ENCODE measurements around the gene RRAD. TPM values are rescaled to one million over a fixed set of nuclear protein-coding genes. Genes with fewer than 3 reads are reported as not detected.

The RRAD gene
- total and polyA plus RNA-seq, 4 donors: 0.14 to 0.61 (median 0.54) TPM

DNA sequence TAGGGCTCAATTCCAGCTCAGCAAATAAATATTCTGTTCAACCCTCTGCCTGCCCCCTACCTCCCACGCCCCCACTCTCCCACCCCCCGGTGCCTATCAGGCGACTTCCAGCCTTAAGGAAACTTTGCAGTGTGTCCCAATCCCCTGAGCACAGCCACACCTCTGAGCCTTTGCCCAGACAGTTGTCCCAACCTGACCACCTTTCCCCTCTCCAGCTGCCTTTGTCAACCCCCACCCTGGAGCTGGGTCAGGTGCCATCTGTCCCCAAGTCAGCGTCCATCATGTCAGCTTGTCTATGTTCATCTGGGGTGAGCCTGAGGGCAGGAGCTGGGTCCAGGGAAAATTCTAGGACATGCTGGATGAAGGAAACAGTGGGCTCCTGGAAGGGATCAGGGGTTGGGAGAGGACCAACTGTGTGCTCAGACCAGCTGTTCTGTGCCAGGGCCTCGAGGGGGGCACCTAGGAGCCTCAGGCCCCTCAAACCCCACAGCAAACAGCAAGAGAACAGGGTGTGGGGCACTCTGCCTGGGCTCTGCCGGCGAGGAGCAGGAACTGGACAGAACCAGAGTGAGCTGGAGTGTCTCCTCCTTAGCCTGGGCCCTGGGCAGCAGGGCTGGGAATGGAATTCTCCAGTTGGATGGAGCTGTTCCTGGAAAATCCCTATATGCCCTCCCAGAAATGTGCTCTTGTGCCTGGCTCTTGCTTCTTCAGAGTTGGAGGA lies 24.5 kb downstream of the RRAD start:
- Histone ChIP-seq H3K27ac (ENCODE audit: low read depth in 1 of 2, low read length in 2 of 2) (peak overlapping the region in 1 of 2 donors; percentile 36), H3K4me1 (ENCODE audit: control insufficient read depth in 4 of 4, insufficient read depth in 4 of 4, low read length in 3 of 4) (peaks cover 6 to 22% (median 17%) of the 10 kb centered on the region in 4 donors), H3K27me3 (ENCODE audit: control insufficient read depth in 4 of 4, insufficient read depth in 4 of 4, low read length in 3 of 4) (no peaks in the 10 kb centered on the region), H3K4me3 (ENCODE audit: low read depth in 1 of 3, low read length in 3 of 3) (no peak overlapping the region), H3K36me3 (ENCODE audit: control insufficient read depth in 4 of 4, insufficient read depth in 3 of 4, low read depth in 1 of 4, low read length in 3 of 4) (no peaks in the 10 kb centered on the region), H3K9ac (ENCODE audit: low read depth in 1 of 2, low read length in 2 of 2) (no peak overlapping the region), H3K9me3 (ENCODE audit: control insufficient read depth in 4 of 4, low read length in 3 of 4) (no peaks in the 10 kb centered on the region)
- WGBS: 61% methylated on average over 7 of the region's 7 CpGs
- no peak for DNase-seq (ENCODE audit: low spot score)
- no peak for TF ChIP-seq JUND (IDR thresholded peaks at IDR 0.05)

DNA sequence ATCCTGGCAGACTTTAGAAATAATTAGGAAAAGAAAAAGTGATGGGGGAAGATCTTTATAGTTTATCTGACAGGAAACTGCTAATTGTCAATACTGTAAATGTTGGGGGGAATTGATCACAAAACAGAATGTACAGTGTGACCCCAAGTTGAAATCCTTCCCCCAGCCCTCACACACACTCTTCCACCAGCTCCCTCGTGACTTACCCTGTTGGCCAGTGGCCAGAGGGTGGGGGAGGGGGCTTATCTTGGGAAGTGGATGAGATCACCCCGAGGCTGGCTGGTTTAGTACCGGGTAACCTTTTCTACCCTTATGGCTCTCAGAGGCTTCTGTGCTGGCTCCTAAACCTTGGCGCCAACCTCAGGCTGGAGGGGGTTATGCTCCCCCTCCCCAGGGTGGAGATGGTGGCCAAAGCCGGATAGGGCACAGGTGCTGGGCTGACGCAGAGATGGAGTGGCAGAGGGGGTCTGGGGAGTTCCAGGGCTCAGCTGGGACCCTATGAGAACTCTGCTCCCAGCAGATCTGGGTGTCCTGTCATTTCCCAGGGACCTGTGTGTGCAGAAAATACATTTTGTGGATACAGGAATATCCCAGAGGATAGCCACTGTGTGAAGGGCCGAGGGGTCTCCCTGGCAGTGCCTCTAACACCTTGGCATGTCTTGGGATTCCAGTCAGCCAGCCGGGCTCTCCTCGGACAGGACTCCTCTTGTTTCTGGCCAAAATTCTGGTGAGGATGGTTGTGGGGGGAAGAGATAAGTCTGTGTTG lies 25.2 kb downstream of the RRAD start:
- Histone ChIP-seq H3K27me3 (ENCODE audit: control insufficient read depth in 4 of 4, insufficient read depth in 4 of 4, low read length in 3 of 4) (no peaks in the 10 kb centered on the region), H3K9ac (ENCODE audit: low read depth in 1 of 2, low read length in 2 of 2) (no peak overlapping the region), H3K27ac (ENCODE audit: low read depth in 1 of 2, low read length in 2 of 2) (peak overlapping the region; percentile 9 to 61), H3K36me3 (ENCODE audit: control insufficient read depth in 4 of 4, insufficient read depth in 3 of 4, low read depth in 1 of 4, low read length in 3 of 4) (no peaks in the 10 kb centered on the region), H3K4me1 (ENCODE audit: control insufficient read depth in 4 of 4, insufficient read depth in 4 of 4, low read length in 3 of 4) (peaks cover 6 to 22% (median 17%) of the 10 kb centered on the region in 4 donors), H3K9me3 (ENCODE audit: control insufficient read depth in 4 of 4, low read length in 3 of 4) (no peaks in the 10 kb centered on the region), H3K4me3 (ENCODE audit: low read depth in 1 of 3, low read length in 3 of 3) (no peak overlapping the region)
- TF ChIP-seq SP1 (IDR thresholded peaks at IDR 0.05) (peak; percentile 5), JUND (IDR thresholded peaks at IDR 0.05) (peak in 1 of 2 donors; percentile 27), RXRA (IDR thresholded peaks at IDR 0.05) (no peak)
- DNase-seq (ENCODE audit: low spot score): peak; percentile 70
- 53% methylated on average over 9 of the region's 9 CpGs for WGBS

DNA sequence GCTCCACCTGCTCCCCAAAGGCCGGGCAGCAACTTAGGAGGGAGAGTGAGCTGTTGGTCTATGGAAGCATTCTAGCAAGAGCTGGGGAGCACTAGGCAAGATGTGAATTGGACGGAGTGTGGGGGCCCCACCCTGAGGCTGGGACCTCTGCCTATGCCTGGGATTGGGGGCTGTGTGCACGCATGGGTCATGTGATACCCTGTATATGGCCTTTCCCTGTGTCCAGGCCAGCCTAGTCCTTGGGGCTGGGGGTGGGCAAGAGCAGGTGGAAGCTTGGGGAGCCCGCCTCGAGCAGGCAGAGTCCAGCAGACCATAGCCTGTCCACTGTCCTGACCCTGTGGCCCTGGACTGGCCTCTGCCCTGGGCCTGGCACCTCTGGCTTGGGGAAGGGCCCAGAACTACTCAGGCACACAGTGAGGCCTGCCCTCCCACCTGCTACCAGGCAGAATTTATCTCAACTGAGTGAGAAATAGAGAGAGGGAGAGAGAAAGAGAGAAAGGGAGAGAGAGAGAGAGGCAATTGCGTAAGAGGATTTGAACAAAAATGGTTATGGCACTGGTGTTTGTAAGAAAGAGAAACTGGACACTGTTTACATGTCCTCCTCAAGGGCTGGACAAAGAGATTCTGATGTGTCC lies 25.9 kb downstream of the RRAD start:
- TF ChIP-seq HNF4G (IDR thresholded peaks at IDR 0.05) (no peak), HNF4A (conservative IDR thresholded peaks at IDR 0.05) (peak; percentile 76 to 82), RXRA (IDR thresholded peaks at IDR 0.05) (peak; percentile 58 to 81), SP1 (IDR thresholded peaks at IDR 0.05) (peak; percentile 43), JUND (IDR thresholded peaks at IDR 0.05) (no peak), GABPA (IDR thresholded peaks at IDR 0.05 in 1 of 2, conservative IDR thresholded peaks at IDR 0.05 in 1 of 2) (no peak), FOXA1 (IDR thresholded peaks at IDR 0.05) (no peak), RAD21 (IDR thresholded peaks at IDR 0.05) (no peak), NR2F2 (IDR thresholded peaks at IDR 0.05) (peak; percentile 39)
- TF ChIP-seq, protein P1, sequence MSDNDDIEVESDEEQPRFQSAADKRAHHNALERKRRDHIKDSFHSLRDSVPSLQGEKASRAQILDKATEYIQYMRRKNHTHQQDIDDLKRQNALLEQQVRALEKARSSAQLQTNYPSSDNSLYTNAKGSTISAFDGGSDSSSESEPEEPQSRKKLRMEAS (IDR thresholded peaks at IDR 0.05): no peak
- H3K27me3 ChIP-seq (ENCODE audit: control insufficient read depth in 4 of 4, insufficient read depth in 4 of 4, low read length in 3 of 4): no peaks in the 10 kb centered on the region
- no peak for DNase-seq (ENCODE audit: low spot score)
- peak overlapping the region; percentile 9 to 61 for H3K27ac ChIP-seq (ENCODE audit: low read depth in 1 of 2, low read length in 2 of 2)
- no peaks in the 10 kb centered on the region for H3K36me3 ChIP-seq (ENCODE audit: control insufficient read depth in 4 of 4, insufficient read depth in 3 of 4, low read depth in 1 of 4, low read length in 3 of 4)
- peaks cover 6 to 22% (median 17%) of the 10 kb centered on the region in 4 donors for H3K4me1 ChIP-seq (ENCODE audit: control insufficient read depth in 4 of 4, insufficient read depth in 4 of 4, low read length in 3 of 4)
- WGBS: 65% methylated on average over 6 of the region's 6 CpGs
- no peak overlapping the region for H3K4me3 ChIP-seq (ENCODE audit: low read depth in 1 of 3, low read length in 3 of 3)
- no peak overlapping the region for H3K9ac ChIP-seq (ENCODE audit: low read depth in 1 of 2, low read length in 2 of 2)
- H3K9me3 ChIP-seq (ENCODE audit: control insufficient read depth in 4 of 4, low read length in 3 of 4): no peaks in the 10 kb centered on the region

DNA sequence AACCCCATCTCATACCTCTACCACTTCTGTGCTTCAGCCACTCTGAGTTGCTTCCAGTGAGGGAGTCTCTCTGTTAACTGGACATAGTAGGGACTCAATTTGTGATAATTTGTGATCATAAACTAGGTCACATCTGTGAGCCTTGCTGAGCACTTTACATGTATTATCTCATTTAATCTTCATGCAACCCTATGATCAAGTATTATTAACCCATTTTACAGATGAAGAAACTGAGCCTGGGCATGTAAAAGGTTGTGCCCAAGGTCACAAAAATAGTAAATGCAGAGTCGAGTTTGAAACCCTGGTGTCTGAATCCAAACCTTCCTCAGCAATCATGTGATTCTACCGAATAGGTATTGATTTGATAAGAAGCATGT lies 26.4 kb downstream of the RRAD start:
- 37% methylated on average over 2 of the region's 2 CpGs for WGBS
- H3K4me1 ChIP-seq (ENCODE audit: control insufficient read depth in 4 of 4, insufficient read depth in 4 of 4, low read length in 3 of 4): peaks cover 6 to 22% (median 17%) of the 10 kb centered on the region in 4 donors
- peak overlapping the region in 1 of 2 donors; percentile 61 for H3K27ac ChIP-seq (ENCODE audit: low read depth in 1 of 2, low read length in 2 of 2)

More for the DNA sequence above, 26.4 kb downstream of the RRAD start:
- Histone ChIP-seq H3K9ac (ENCODE audit: low read depth in 1 of 2, low read length in 2 of 2) (no peak overlapping the region), H3K36me3 (ENCODE audit: control insufficient read depth in 4 of 4, insufficient read depth in 3 of 4, low read depth in 1 of 4, low read length in 3 of 4) (no peaks in the 10 kb centered on the region), H3K9me3 (ENCODE audit: control insufficient read depth in 4 of 4, low read length in 3 of 4) (no peaks in the 10 kb centered on the region), H3K27me3 (ENCODE audit: control insufficient read depth in 4 of 4, insufficient read depth in 4 of 4, low read length in 3 of 4) (no peaks in the 10 kb centered on the region), H3K4me3 (ENCODE audit: low read depth in 1 of 3, low read length in 3 of 3) (no peak overlapping the region)
- TF ChIP-seq, protein P1 (IDR thresholded peaks at IDR 0.05): no peak
- TF ChIP-seq RAD21 (IDR thresholded peaks at IDR 0.05): no peak
- TF ChIP-seq HNF4A (conservative IDR thresholded peaks at IDR 0.05): no peak
- no peak for TF ChIP-seq TAF1 (conservative IDR thresholded peaks at IDR 0.05)
- no peak for TF ChIP-seq GABPA (IDR thresholded peaks at IDR 0.05 in 1 of 2, conservative IDR thresholded peaks at IDR 0.05 in 1 of 2)
- TF ChIP-seq EGR1 (IDR thresholded peaks at IDR 0.05; ENCODE audit: low read depth in 2 of 2): no peak
- no peak for TF ChIP-seq NR2F2 (IDR thresholded peaks at IDR 0.05)
- no peak for TF ChIP-seq YY1 (IDR thresholded peaks at IDR 0.05)
- no peak for TF ChIP-seq SP1 (IDR thresholded peaks at IDR 0.05)
- TF ChIP-seq, protein P2, sequence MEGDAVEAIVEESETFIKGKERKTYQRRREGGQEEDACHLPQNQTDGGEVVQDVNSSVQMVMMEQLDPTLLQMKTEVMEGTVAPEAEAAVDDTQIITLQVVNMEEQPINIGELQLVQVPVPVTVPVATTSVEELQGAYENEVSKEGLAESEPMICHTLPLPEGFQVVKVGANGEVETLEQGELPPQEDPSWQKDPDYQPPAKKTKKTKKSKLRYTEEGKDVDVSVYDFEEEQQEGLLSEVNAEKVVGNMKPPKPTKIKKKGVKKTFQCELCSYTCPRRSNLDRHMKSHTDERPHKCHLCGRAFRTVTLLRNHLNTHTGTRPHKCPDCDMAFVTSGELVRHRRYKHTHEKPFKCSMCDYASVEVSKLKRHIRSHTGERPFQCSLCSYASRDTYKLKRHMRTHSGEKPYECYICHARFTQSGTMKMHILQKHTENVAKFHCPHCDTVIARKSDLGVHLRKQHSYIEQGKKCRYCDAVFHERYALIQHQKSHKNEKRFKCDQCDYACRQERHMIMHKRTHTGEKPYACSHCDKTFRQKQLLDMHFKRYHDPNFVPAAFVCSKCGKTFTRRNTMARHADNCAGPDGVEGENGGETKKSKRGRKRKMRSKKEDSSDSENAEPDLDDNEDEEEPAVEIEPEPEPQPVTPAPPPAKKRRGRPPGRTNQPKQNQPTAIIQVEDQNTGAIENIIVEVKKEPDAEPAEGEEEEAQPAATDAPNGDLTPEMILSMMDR (IDR thresholded peaks at IDR 0.05; ENCODE audit: low read depth, low read length, missing input control): no peak
- no peak for TF ChIP-seq HNF4G (IDR thresholded peaks at IDR 0.05)
- TF ChIP-seq RXRA (IDR thresholded peaks at IDR 0.05): no peak
- TF ChIP-seq JUND (IDR thresholded peaks at IDR 0.05): no peak
- TF ChIP-seq, protein P3, sequence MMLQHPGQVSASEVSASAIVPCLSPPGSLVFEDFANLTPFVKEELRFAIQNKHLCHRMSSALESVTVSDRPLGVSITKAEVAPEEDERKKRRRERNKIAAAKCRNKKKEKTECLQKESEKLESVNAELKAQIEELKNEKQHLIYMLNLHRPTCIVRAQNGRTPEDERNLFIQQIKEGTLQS (IDR thresholded peaks at IDR 0.05): no peak
- no peak for TF ChIP-seq FOXA1 (IDR thresholded peaks at IDR 0.05)
- no peak for DNase-seq (ENCODE audit: low spot score)

Data from liver (tissue), 9 donors.